Caco-2 (cell line): ENCODE data around the gene NOX4. TPM values are rescaled to one million over a fixed set of nuclear protein-coding genes. Genes with fewer than 3 reads are reported as not detected.
"Not testable (repeated sequence)": the region's sequence is repeated elsewhere in the genome, so short reads cannot be mapped to it uniquely, and the experiment has no call there.

ENCODE experiments used
- BruUV-seq: library from RNA; stranded (reverse); fragments of 400-500 nt; replicated peaks from 2 replicates; lab custom pipeline; 2021; lab: Mats Ljungman, UMichigan
- CTCF ChIA-PET: fragments of 300-600 bp; sonication (Branson Sonifier 250); formaldehyde crosslinking; loops from one replicate; lab custom pipeline; 2022; ENCODE audit warnings: antibody characterized with exemption; lab: Charles Lee
- POLR2A ChIA-PET: fragments of 300-600 bp; sonication (Branson Sonifier 250); formaldehyde crosslinking; loops from one replicate; lab custom pipeline; 2022; ENCODE audit warnings: antibody characterized with exemption; lab: Charles Lee
- DNase-seq, 2 experiments: peaks; one replicate each; pipeline versions ENCODE4 v3.0.0 to v3.0.0-alpha.2; 2020 to 2022
- H3K27me3 ChIP-seq: replicated peaks from 2 replicates; pipeline ENCODE4 v1.6.0; 2011; ENCODE audit warnings: low read length; ENCODE audit not compliant: control insufficient read depth, insufficient read depth
- H3K36me3 ChIP-seq: 2 replicates; pipeline ENCODE4 v1.5.1; 2011; ENCODE audit warnings: low read length; ENCODE audit not compliant: control insufficient read depth, insufficient read depth
- H3K4me1 ChIP-seq: fragments of 250-450 bp; sonication (Bioruptor Pico); 2 replicates; pipeline ENCODE4 v1.5.1; 2020; ENCODE audit warnings: mild to moderate bottlenecking
- H3K4me3 ChIP-seq: 2 replicates; pipeline ENCODE4 v1.5.1; 2011; ENCODE audit warnings: low read depth, mild to moderate bottlenecking, control low read depth, low read length
- H3K9me3 ChIP-seq: fragments of 250-450 bp; sonication (Bioruptor Pico); 2 replicates; pipeline ENCODE4 v1.5.1; 2020; ENCODE audit warnings: mild to moderate bottlenecking, moderate library complexity
- H3K27ac Mint-ChIP-seq: one replicate; pipeline ENCODE4 v1.8.0; 2022; ENCODE audit warnings: mixed read lengths; ENCODE audit not compliant: unreplicated experiment
- H3K27me3 Mint-ChIP-seq: one replicate; pipeline ENCODE4 v1.8.0; 2022; ENCODE audit warnings: mixed read lengths; ENCODE audit not compliant: insufficient read depth, unreplicated experiment
- H3K36me3 Mint-ChIP-seq: one replicate; pipeline ENCODE4 v1.8.0; 2022; ENCODE audit warnings: mild to moderate bottlenecking, mixed read lengths; ENCODE audit not compliant: insufficient read depth, unreplicated experiment
- H3K4me1 Mint-ChIP-seq: one replicate; pipeline ENCODE4 v1.8.0; 2022; ENCODE audit warnings: low read depth, mixed read lengths; ENCODE audit not compliant: unreplicated experiment
- H3K4me3 Mint-ChIP-seq: one replicate; pipeline ENCODE4 v1.8.0; 2022; ENCODE audit warnings: mild to moderate bottlenecking, moderate library complexity, mixed read lengths; ENCODE audit not compliant: unreplicated experiment
- H3K9me3 Mint-ChIP-seq: one replicate; pipeline ENCODE4 v1.8.0; 2022; ENCODE audit warnings: mixed read lengths; ENCODE audit not compliant: unreplicated experiment
- CTCF ChIP-seq, 2 experiments: fragments of 200-600 bp in 1 of 2; IDR thresholded peaks; 1 replicate in 1 of 2; 2 replicates in 1 of 2; pipeline versions ENCODE4 v1.5.1 to v1.8.0; 2011 to 2022; ENCODE audit warnings: antibody characterized with exemption in 1 of 2, control low read depth in 1 of 2, inconsistent platforms in 1 of 2, low read depth in 1 of 2, low read length in 1 of 2, mild to moderate bottlenecking in 1 of 2, moderate library complexity in 1 of 2; ENCODE audit not compliant: insufficient read depth in 1 of 2, severe bottlenecking in 1 of 2, unreplicated experiment in 1 of 2
- intact Hi-C: fragments of 100-400 bp; cut with micrococcal nuclease; formaldehyde crosslinking; loops from one replicate; pipeline ENCODE4 v1.10.0; 2022; ENCODE audit not compliant: unreplicated experiment
- total RNA-seq: library from RNA; stranded (reverse); gene quantifications from 2 replicates; pipeline ENCODE4 v1.2.3, GENCODE V29; 2022

The NOX4 gene
- total RNA-seq, 1 experiment from 2014 or later: not detected

GRCh38 chr11:89361734-89362133 lies 129.4 kb downstream of the NOX4 start:
- POLR2A ChIA-PET: no interaction called here

GRCh38 chr11:89359208-89359607 lies 132.0 kb downstream of the NOX4 start:
- H3K27ac Mint-ChIP-seq, BruUV-seq, H3K36me3 Mint-ChIP-seq: not testable (repeated sequence)

More at GRCh38 chr11:89361734-89362133, 129.4 kb downstream of the NOX4 start:
- no peak for DNase-seq
- Histone ChIP-seq H3K27me3 (no peaks in the 10 kb centered on the region), H3K9me3 (no peaks in the 10 kb centered on the region), H3K4me3 (no peak overlapping the region), H3K4me1 (no peaks in the 10 kb centered on the region), H3K36me3 (no peaks in the 10 kb centered on the region)
- H3K27me3 Mint-ChIP-seq: peaks cover 4% of the 10 kb centered on the region
- H3K4me3 Mint-ChIP-seq: no peak overlapping the region
- no TSS peak for BruUV-seq
- intact Hi-C loops: no loop called here
- H3K27ac Mint-ChIP-seq: no peak overlapping the region
- H3K9me3 Mint-ChIP-seq: no peaks in the 10 kb centered on the region
- CTCF ChIA-PET: no interaction called here
- H3K4me1 Mint-ChIP-seq: no peaks in the 10 kb centered on the region
- TF ChIP-seq CTCF (IDR thresholded peaks at IDR 0.05; ENCODE audit: insufficient read depth in 1 of 2, low read depth in 1 of 2, low read length in 1 of 2, severe bottlenecking in 1 of 2, unreplicated experiment in 1 of 2): no peak
- H3K36me3 Mint-ChIP-seq: no peaks in the 10 kb centered on the region

GRCh38 chr11:89358761-89359160 lies 132.4 kb downstream of the NOX4 start:
- Mint-ChIP-seq H3K4me1 (no peaks in the 10 kb centered on the region), H3K36me3 (no peaks in the 10 kb centered on the region), H3K27me3 (peaks cover 4% of the 10 kb centered on the region), H3K27ac (no peak overlapping the region), H3K9me3 (no peaks in the 10 kb centered on the region), H3K4me3 (no peak overlapping the region)
- no peak for TF ChIP-seq CTCF (IDR thresholded peaks at IDR 0.05; ENCODE audit: insufficient read depth in 1 of 2, low read depth in 1 of 2, low read length in 1 of 2, severe bottlenecking in 1 of 2, unreplicated experiment in 1 of 2)
- POLR2A ChIA-PET: no interaction called here
- H3K27me3 ChIP-seq: no peaks in the 10 kb centered on the region
- H3K4me1 ChIP-seq: no peaks in the 10 kb centered on the region
- no peak overlapping the region for H3K4me3 ChIP-seq
- CTCF ChIA-PET: no interaction called here
- BruUV-seq: no TSS peak
- intact Hi-C loops: loop anchor here (10.0 kb wide), 1 partner anchor 154 kb away; no protein-coding TSS in a partner anchor
- H3K9me3 ChIP-seq: no peaks in the 10 kb centered on the region
- no peak for DNase-seq
- no peaks in the 10 kb centered on the region for H3K36me3 ChIP-seq

More at GRCh38 chr11:89359208-89359607, 132.0 kb downstream of the NOX4 start:
- H3K4me1 Mint-ChIP-seq, H3K9me3 ChIP-seq, H3K4me1 ChIP-seq, H3K27me3 Mint-ChIP-seq, H3K9me3 Mint-ChIP-seq, POLR2A ChIA-PET, H3K36me3 ChIP-seq, H3K4me3 Mint-ChIP-seq, H3K27me3 ChIP-seq, DNase-seq, CTCF ChIA-PET, H3K4me3 ChIP-seq: not testable (repeated sequence)
- intact Hi-C loops: loop anchor here (10.0 kb wide), 1 partner anchor 154 kb away; no protein-coding TSS in a partner anchor
